Neural crest cell (in vitro differentiated cells): Measurements from ENCODE around the gene NLRP9. TPM values are rescaled to one million over a fixed set of nuclear protein-coding genes. Genes with fewer than 3 reads are reported as not detected.

Experiments used
- DNase-seq: peaks from one replicate; pipeline ENCODE4 v3.0.0; 2021; ENCODE audit warnings: low read depth, mixed read lengths, low spot score
- H3K27ac Mint-ChIP-seq: one replicate; pipeline ENCODE4 v1.8.0; 2021; ENCODE audit warnings: mild to moderate bottlenecking, mixed read lengths; ENCODE audit not compliant: unreplicated experiment
- H3K27me3 Mint-ChIP-seq: 2 replicates; pipeline ENCODE4 v1.8.0; 2021; ENCODE audit warnings: low read depth, mild to moderate bottlenecking, mixed read lengths
- H3K36me3 Mint-ChIP-seq: 2 replicates; pipeline ENCODE4 v1.8.0; 2021; ENCODE audit warnings: low read depth, mild to moderate bottlenecking, mixed read lengths
- H3K4me1 Mint-ChIP-seq: 2 replicates; pipeline ENCODE4 v1.8.0; 2021; ENCODE audit warnings: mixed read lengths
- H3K4me3 Mint-ChIP-seq: one replicate; pipeline ENCODE4 v1.8.0; 2021; ENCODE audit warnings: mild to moderate bottlenecking, mixed read lengths
- H3K9me3 Mint-ChIP-seq: 2 replicates; pipeline ENCODE4 v1.8.0; 2021; ENCODE audit warnings: mixed read lengths
- CTCF ChIP-seq: fragments of 200-600 bp; sonication (generic); conservative IDR thresholded peaks from 2 replicates; pipeline ENCODE4 v1.5.0; 2021; ENCODE audit warnings: antibody characterized with exemption, mild to moderate bottlenecking
- total RNA-seq: library from RNA; stranded (reverse); gene quantifications from 2 replicates; pipeline ENCODE4 v1.2.1, GENCODE V29; 2021

Gene NLRP9
- total RNA-seq, 1 donor from 2014 or later: not detected

GRCh38 chr19:55694656-55695491 lies 43.3 kb downstream of the NLRP9 start:
- Mint-ChIP-seq H3K4me3 (no peak overlapping the region), H3K27me3 (no peaks in the 10 kb centered on the region), H3K4me1 (no peaks in the 10 kb centered on the region), H3K27ac (no peak overlapping the region), H3K9me3 (no peaks in the 10 kb centered on the region), H3K36me3 (peaks cover 4% of the 10 kb centered on the region)
- TF ChIP-seq CTCF: no peak
- DNase-seq: no peak

GRCh38 chr19:55694241-55694655 lies 44.0 kb downstream of the NLRP9 start:
- no peak overlapping the region for H3K27ac Mint-ChIP-seq
- no peaks in the 10 kb centered on the region for H3K4me1 Mint-ChIP-seq
- H3K27me3 Mint-ChIP-seq: no peaks in the 10 kb centered on the region
- no peaks in the 10 kb centered on the region for H3K9me3 Mint-ChIP-seq
- H3K36me3 Mint-ChIP-seq: peaks cover 4% of the 10 kb centered on the region
- no peak overlapping the region for H3K4me3 Mint-ChIP-seq
- DNase-seq: no peak
- no peak for TF ChIP-seq CTCF

- no peak for TF ChIP-seq CTCF
- peaks cover 4% of the 10 kb centered on the region for H3K36me3 Mint-ChIP-seq
- no peak overlapping the region for H3K27ac Mint-ChIP-seq
Observed at GRCh38 chr19:55693336-55693974, 44.7 kb downstream of the NLRP9 start.

GRCh38 chr19:55692681-55693081 lies 45.5 kb downstream of the NLRP9 start:
- Mint-ChIP-seq H3K36me3 (peaks cover 3% of the 10 kb centered on the region), H3K27ac (no peak overlapping the region), H3K4me1 (no peaks in the 10 kb centered on the region), H3K27me3 (no peaks in the 10 kb centered on the region), H3K9me3 (no peaks in the 10 kb centered on the region), H3K4me3 (no peak overlapping the region)
- DNase-seq: no peak
- TF ChIP-seq CTCF: no peak

More at GRCh38 chr19:55693336-55693974, 44.7 kb downstream of the NLRP9 start:
- no peak overlapping the region for H3K4me3 Mint-ChIP-seq
- H3K9me3 Mint-ChIP-seq: no peaks in the 10 kb centered on the region
- no peak for DNase-seq
- no peaks in the 10 kb centered on the region for H3K4me1 Mint-ChIP-seq
- H3K27me3 Mint-ChIP-seq: no peaks in the 10 kb centered on the region

- H3K4me3 Mint-ChIP-seq: no peak overlapping the region
- H3K9me3 Mint-ChIP-seq: no peaks in the 10 kb centered on the region
- DNase-seq: no peak
- no peaks in the 10 kb centered on the region for H3K27me3 Mint-ChIP-seq
- TF ChIP-seq CTCF: no peak
- no peak overlapping the region for H3K27ac Mint-ChIP-seq
- no peaks in the 10 kb centered on the region for H3K36me3 Mint-ChIP-seq
- no peaks in the 10 kb centered on the region for H3K4me1 Mint-ChIP-seq
Observed at GRCh38 chr19:55691561-55692481, 46.4 kb downstream of the NLRP9 start.
